K562 (cell line): ENCODE data around the gene PRELID1. TPM values are rescaled to one million over a fixed set of nuclear protein-coding genes. Genes with fewer than 3 reads are reported as not detected.

Experiments used
- ARID4B ChIP-seq: sonication (generic); formaldehyde crosslinking; IDR thresholded peaks from 2 replicates; pipeline ENCODE4 v1.8.0; 2022; ENCODE audit warnings: mild to moderate bottlenecking, missing genetic modification reagents
- CEBPB ChIP-seq: fragments of 450-650 bp; IDR thresholded peaks from 2 replicates; pipeline ENCODE4 v1.6.1; 2016; ENCODE audit warnings: missing genetic modification characterization, missing compliant biosample characterization
- HNRNPUL1 ChIP-seq: fragments of 200-400 bp; formaldehyde crosslinking; IDR thresholded peaks from 2 replicates; pipeline ENCODE4 v1.6.1; 2017; ENCODE audit warnings: low read length
- MIER1 ChIP-seq: fragments of 450-650 bp; IDR thresholded peaks from 2 replicates; pipeline ENCODE4 v1.6.1; 2016; ENCODE audit warnings: antibody characterized with exemption, mild to moderate bottlenecking, low read depth
- NRF1 ChIP-seq, 2 experiments: fragments of 450-650 bp; IDR thresholded peaks in 1 of 2; conservative IDR thresholded peaks in 1 of 2; 2 replicates each; pipeline ENCODE4 v1.6.1; 2014; ENCODE audit warnings: mild to moderate bottlenecking in 2 of 2
- PTBP1 ChIP-seq: fragments of 200-400 bp; formaldehyde crosslinking; IDR thresholded peaks from 2 replicates; pipeline ENCODE4 v1.6.1; 2017; ENCODE audit warnings: low read depth, low read length
- TRIM28 ChIP-seq: fragments of 450-650 bp; IDR thresholded peaks from 2 replicates; pipeline ENCODE4 v1.6.1; 2017
- TSC22D4 ChIP-seq: fragments of 450-650 bp; IDR thresholded peaks from 2 replicates; pipeline ENCODE4 v1.6.1; 2016; ENCODE audit warnings: missing genetic modification characterization, missing biosample characterization, control low read depth
- ZBTB33 ChIP-seq: sonication (generic); formaldehyde crosslinking; IDR thresholded peaks from 2 replicates; pipeline ENCODE4 v1.8.1; 2023; ENCODE audit warnings: mild to moderate bottlenecking, missing genetic modification reagents
- ZMIZ1 ChIP-seq, 2 experiments: fragments of 150-350 bp in 1 of 2; IDR thresholded peaks; 2 replicates each; pipeline ENCODE4 v1.6.1; 2012 to 2016; ENCODE audit warnings: low read depth in 2 of 2, low read length in 2 of 2, mild to moderate bottlenecking in 1 of 2, moderate library complexity in 1 of 2
- ZNF140 ChIP-seq: fragments of 250-450 bp; sonication (Bioruptor Pico); IDR thresholded peaks from 2 replicates; pipeline ENCODE4 v1.8.0; 2021; ENCODE audit warnings: moderate library complexity, mild to moderate bottlenecking, inconsistent platforms
- ZNF184 ChIP-seq: sonication (generic); formaldehyde crosslinking; IDR thresholded peaks from 2 replicates; pipeline ENCODE4 v1.5.0; 2020; ENCODE audit warnings: missing genetic modification reagents
- ZNF282 ChIP-seq: sonication (generic); formaldehyde crosslinking; IDR thresholded peaks from 2 replicates; pipeline ENCODE4 v1.8.1; 2023; ENCODE audit warnings: missing genetic modification reagents
- ZNF445 ChIP-seq: fragments of 250-450 bp; sonication (Bioruptor Pico); IDR thresholded peaks from 2 replicates; pipeline ENCODE4 v1.4.0; 2020; ENCODE audit warnings: low read depth, mild to moderate bottlenecking, moderate library complexity
- polyA plus RNA-seq, 8 experiments: library from polyadenylated mRNA; depleted of rRNA in 4 of 8; stranded (reverse) in 5 of 8; unstranded in 3 of 8; fragments of >200 nt; fragmentation: Nextera tagmentation in 2 of 8; fragmentation: Illumina TruSeq in 1 of 8; extraction: Ambion mirVana in 2 of 8; extraction: Trizol in 1 of 8; gene quantifications; 2 replicates each; pipeline versions ENCODE4 v1.2.1 to v1.2.3, GENCODE V29; 2011 to 2014; ENCODE audit warnings: inconsistent platforms in 1 of 8, missing spikeins in 1 of 8
- total RNA-seq, 7 experiments: library from RNA; depleted of rRNA in 6 of 7; stranded (reverse); fragments of >200 nt in 6 of 7; fragmentation: Illumina TruSeq in 2 of 7; extraction: Trizol in 2 of 7; gene quantifications; 2 replicates each; pipeline versions ENCODE4 v1.2.1 to v1.2.3, GENCODE V29; 2011 to 2021; ENCODE audit warnings: low replicate concordance in 1 of 7

The PRELID1 gene
- total and polyA plus RNA-seq, 9 of the 15 experiments (the other 6 are each of a cell fraction or from before 2014, with no cell fraction given) = 40.1 to 484 (median 340) TPM

- TF ChIP-seq TSC22D4 = no peak
- no peak for TF ChIP-seq ZNF140 (CRISPR knock-in tag)
- TF ChIP-seq ZBTB33 (CRISPR knock-in tag) = no peak
- no peak for TF ChIP-seq PTBP1
- no peak for TF ChIP-seq ZMIZ1 (IDR thresholded peaks at IDR 0.05; ENCODE audit: low read depth in 2 of 2, low read length in 2 of 2)
- no peak for TF ChIP-seq ZNF445 (CRISPR knock-in tag)
- no peak for TF ChIP-seq ZNF184 (CRISPR knock-in tag)
- no peak for TF ChIP-seq CEBPB
- peak; percentile 97 to 98 for TF ChIP-seq NRF1 (conservative IDR thresholded peaks at IDR 0.05 in 1 of 2, IDR thresholded peaks at IDR 0.05 in 1 of 2)
- TF ChIP-seq TRIM28 = no peak
- TF ChIP-seq HNRNPUL1 = no peak
- peak; percentile 74 for TF ChIP-seq ARID4B (CRISPR knock-in tag)
- TF ChIP-seq ZNF282 (CRISPR knock-in tag) = peak; percentile 14; the same call in 1 of the 2 replicates
- TF ChIP-seq MIER1 = no peak
These were observed 8.4 kb downstream of the PRELID1 start, which contains the start of gene MXD3 (continued) for GRCh38 chr5:177311723-177312648.
